ENCODE data around the gene MYMK.

DNA sequence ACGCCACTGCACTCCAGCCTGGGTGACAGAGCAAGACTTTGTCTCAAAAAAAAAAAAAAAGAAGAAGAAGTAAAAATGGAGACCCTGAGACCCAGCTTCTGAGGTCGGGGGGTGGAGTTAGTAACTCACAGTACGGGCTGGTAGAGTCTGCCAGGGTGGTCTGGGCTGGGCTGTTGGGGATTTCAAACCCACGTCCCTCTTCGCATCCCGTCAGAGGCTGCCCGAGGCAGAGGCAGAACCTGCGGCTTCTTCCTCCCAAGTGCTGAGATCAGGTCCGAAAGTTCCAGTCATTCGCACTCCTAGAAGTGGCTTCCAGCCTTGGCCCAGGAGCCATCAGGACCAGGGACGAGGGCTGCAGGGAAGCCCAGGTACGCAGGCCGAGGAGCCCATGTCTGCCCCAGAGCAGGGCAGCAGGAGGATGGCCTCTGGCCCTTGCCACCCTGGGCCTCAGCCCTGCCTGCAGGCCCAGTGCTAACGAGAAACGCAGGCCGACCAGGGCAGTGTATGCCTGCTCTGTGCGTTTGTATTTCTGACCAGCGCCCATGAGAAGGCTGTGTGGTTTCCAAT lies 36.0 kb downstream of the MYMK start:
- TF ChIP-seq CTCF (IDR thresholded peaks at IDR 0.05 in 8 of 11, conservative IDR thresholded peaks at IDR 0.05 in 3 of 11) (no peak), POLR2A (IDR thresholded peaks at IDR 0.05) (no peak), POLR2AphosphoS5 (IDR thresholded peaks at IDR 0.05) (no peak)

Data from spleen (tissue), 7 donors.